GM19023 (cell line): ENCODE measurements around the gene NIPAL1.

Source experiments
- ATAC-seq: cut with Tn5 transposase; IDR thresholded peaks from one replicate; pipeline ENCODE4 v1.9.1; 2021; ENCODE audit warnings: mild to moderate bottlenecking, moderate library complexity; ENCODE audit not compliant: unreplicated experiment

Gene NIPAL1

DNA sequence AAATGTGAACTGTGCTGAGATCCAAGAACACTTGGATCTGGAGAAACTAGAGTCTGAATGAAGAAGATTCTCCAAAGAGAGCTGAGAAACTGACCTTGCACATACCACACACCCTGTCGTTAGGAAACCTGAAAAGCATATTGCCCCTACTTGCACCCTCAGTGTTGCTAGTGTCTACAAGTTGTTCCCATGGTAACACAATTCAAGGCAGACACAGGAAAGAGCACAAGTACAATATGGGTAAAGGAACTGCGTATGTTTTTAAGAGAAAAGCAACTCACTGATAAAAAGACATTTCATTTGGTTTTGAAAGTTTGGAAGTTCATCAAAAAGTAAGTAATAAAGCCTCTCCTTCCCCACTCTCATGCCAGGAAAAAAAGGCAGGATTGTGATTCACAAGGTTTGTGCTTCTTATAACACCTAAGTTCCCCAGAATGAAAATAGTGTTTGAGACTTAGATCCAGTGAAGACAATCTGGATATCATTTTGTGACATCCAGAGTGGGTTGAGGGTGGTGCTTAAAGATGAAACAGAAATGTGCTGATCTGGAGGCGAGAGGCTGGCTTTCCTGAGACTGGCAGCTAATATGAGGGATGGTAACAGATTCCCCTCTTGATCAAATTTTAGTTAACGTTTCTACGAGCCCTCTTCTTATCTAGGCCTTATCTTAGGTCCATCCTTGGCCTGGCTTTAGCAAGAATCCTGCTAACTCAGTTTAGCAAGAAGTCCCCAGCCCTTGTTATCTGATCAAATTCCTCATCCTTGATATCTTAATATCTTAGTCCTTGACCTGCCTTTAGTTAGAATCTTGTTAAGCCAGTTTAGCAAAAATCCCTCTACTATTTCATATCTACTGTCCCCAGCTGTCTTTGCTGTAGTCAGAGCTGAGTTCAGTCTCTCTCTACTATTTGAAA, 42.3 kb downstream of the NIPAL1 start:
- no peak for ATAC-seq

DNA sequence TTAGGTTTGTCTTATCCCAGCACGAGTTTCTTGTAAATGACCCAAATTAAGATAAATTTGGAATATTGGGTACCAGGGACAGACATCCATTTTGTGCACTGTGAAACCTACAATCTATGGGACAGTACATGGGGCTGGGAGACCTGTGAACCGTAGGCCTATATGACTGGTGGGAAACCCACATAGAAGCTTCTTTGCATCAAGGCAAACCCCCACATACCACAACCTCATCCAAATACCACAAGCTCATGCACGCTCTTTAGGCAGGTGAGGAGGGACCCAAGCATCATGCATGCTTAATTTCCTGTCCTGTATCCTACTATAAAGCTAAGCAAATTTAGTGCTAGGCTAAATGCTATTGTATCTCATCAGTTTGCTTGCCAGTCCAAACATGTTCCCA, 47.8 kb downstream of the NIPAL1 start:
- peak; percentile 45 for ATAC-seq

DNA sequence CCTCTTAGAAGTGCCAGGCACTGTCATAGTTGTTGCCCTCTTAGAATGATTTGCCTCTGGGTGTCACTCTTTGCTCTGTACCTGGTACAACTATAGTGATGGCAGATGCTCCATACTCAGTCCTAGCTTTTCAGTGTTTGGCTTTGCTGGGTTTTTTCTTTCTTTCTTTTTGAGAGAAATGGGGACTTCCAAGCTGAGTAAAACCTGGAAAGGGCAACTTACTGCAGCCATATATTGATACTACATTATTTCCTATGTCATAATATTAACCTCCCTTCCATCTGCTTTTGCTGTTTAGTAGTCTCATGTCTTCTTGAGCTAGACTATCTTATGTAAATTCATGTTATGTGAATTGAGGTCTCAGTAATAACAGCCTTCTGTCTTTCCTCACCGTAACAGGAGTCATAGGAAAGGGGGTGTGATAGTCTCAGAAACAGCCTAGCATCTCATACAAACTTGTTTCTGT, 49.0 kb downstream of the NIPAL1 start:
- peak; percentile 59 for ATAC-seq

DNA sequence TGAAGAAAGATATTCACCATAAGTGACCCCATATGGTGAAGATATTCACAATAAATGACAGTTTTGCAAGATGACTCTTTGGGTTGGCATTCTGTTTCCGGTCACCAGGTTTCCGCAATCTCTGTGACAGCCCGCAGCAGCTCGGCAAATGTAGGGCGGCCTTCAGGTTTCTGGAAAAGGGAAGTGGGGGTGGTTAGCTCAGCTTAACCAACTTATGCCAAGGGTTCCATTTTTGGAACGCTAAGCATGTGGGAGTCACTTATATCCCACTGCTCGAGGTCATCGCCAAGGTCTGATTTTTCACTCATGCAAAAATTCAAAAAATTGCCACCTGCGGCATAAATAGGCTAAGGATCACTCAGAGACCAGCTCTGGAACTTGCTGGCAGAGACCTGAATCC, 51.0 kb downstream of the NIPAL1 start:
- no peak for ATAC-seq

DNA sequence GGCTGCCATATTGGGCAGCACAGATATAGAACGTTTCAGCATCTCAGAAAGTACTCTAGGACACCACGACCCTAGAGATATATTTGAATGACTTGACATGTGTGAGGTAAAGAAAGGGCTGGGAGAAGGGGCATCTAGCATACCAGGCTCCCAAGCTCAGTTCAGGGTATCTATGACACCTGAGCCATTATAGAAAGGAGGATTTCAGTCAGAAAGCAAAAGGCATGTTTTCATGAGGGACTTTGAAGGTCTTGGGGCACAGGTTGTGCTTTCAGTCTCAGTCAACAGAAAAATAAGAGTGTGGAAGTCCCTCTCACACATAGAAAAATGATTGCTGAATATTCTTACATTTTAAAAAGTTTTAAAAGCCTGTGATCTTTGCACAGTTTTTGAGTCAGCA, 51.6 kb downstream of the NIPAL1 start:
- no peak for ATAC-seq

DNA sequence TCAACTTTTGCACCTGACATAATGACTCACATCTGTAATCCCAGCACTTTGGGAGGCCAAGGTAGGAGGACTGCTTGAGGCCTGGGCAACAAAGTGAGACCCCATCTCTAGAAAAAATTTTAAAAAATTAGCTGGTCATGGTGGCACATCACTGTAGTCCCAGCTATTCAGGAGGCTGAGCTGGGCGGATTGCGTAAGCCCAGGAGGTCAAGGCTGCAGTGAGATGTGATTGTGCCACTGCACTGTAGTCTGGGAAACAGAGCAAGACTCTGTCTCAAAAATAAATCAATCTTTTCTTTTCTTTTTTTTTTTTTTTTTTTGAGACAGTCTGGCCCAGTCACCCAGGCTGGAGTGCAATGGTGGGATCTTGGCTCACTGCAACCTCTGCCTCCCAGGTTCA, 52.5 kb downstream of the NIPAL1 start:
- ATAC-seq = no peak

DNA sequence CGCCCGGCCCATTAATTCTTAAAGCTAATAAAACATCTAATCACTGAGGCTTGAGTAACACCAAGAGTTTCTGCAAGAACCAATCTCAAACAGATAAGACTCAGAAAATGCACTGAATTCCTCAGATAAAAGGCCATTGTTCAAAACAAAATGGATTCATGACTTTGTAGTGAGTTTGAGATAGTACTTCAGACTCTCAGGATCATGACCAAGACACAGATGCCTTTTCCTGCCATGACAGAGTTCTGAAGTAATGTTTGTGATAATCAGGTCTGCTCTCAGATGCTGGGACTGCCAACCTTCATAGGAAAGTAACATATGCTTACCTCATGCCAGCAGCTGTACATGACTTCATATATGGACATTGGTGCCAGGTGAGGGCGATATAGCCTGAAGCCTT, 54.6 kb downstream of the NIPAL1 start:
- no peak for ATAC-seq

DNA sequence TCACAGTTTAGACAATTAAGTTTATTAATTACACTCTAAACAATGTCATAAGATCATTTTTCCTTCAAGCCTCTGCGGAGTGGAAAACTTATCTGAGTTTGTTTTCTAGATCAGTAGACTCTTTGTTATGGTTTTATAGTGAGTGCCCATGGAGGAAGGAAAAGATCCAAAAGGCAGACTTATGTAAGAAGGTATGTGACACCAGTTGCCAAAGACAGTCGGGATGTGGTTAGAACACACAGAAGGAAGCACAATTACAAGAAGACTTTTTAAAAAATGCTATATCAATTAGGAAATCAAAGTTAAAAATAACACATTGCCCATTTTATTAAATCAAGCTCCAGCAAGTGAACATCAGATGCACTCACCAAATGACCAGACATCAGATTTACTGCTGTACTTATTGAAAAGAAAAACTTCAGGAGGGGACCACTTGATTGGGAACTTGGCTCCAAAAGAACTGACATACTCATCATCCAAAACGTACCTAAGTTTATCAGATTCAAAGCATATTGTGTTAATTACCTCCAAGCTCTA, 57.1 kb downstream of the NIPAL1 start:
- no peak for ATAC-seq

DNA sequence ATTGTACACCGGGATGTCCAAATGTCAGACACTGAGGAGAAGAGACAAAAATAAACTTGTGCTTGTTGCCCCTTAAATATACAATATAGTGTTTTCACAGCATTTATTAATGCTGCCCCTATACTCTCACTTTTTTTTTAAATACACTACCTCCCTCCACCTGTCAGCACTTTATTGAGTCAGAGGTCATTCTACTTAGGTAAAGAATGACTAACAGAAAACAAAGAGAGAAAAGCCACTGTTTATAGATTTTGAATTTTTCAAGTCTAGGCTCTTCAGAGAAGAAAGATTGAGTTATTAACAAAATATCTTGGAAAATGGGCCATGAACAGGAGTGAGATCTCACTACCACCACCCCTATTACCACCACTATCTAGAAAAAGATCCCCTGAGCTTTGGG, 58.1 kb downstream of the NIPAL1 start:
- no peak for ATAC-seq

DNA sequence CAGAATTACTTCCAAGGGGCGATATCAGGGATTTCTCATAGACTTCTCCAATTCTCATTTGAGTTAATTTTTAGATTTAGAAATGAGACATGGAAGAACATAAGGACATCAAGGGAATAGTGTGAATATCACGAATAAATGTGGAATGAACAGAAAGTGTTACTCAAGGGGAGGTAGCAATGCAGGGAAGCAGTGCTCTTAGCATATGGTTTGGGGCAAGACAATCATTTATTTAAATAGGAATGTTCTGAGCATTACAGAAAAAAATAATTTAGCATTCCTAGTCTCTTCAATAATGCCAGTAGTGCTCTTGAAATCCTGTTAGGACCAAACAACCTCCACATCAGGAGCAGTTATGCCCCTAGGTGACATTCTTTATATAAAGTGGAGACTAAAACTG, 61.9 kb downstream of the NIPAL1 start:
- ATAC-seq = no peak

DNA sequence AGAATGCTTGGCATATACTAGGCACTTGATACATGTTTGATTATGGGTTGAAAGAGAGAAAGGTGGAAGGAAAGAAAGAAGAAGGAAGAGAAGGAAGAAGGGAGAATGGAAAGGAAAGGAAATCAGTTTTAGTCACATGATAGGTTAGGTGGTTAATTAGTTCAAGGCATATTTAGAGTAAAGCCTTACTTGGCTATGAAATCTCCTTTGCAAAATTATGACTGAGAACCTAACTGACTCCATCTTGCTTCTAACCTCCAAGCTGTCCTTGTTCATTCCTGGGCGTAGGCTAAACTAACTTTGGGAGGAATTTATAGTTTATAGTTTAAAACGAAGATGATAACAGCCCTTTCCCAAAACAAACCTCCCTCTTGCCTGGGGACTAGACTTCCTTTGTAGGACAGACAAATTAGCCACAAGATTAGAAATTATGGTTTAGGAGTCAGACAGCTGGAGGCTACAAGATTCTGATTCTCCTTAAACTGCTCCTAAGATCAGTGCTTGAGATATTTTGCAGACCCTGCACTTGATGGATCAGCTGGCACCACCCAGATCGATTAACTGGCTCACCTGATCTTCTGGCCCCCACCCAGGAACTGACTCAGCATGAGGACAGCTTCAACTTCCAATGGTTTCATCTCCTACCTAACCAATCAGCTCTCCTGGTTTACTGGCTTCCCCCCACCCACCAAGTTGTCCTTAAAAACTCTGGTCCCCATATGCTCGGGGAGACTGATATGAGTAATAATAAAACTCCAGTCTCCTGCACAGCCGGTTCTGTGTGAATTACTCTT, 62.5 kb downstream of the NIPAL1 start:
- no peak for ATAC-seq

DNA sequence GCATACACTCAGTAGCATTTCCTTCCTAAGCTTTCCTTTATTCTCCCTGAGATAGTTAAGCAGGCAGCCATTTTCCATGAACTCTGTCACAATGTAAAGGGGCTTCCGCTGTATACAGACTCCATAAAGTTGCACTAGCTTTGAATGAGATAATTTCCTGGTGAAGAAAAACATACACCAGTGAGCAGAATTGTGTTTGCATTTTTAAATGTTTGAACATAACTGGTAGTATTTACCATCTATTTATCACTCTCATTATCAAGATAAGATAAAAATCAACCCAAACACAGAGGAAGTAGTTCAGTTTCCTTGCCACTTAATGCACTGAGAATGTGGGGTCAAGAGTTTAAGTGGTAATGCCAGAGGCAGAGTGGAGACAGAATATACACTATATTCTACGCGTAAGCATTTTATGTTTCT, 63.4 kb downstream of the NIPAL1 start:
- ATAC-seq = no peak

DNA sequence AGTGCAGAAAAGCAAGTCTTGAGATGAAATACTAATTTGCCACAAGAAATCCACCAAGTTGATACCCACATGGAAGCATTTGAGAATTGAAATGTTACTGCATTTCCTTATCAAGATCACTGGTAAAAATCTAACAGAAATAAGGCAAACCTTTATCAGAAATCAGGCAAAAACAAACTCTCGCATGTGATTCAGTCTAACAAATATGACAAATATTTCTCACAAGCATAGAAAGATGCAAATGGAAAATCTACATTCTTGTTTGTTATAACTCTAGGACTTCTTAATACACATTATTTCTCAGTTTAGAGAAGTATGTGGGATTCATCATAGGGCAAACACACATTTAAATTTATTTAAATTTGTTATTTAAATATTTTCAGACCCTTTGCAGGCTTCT, 64.6 kb downstream of the NIPAL1 start:
- ATAC-seq = no peak

DNA sequence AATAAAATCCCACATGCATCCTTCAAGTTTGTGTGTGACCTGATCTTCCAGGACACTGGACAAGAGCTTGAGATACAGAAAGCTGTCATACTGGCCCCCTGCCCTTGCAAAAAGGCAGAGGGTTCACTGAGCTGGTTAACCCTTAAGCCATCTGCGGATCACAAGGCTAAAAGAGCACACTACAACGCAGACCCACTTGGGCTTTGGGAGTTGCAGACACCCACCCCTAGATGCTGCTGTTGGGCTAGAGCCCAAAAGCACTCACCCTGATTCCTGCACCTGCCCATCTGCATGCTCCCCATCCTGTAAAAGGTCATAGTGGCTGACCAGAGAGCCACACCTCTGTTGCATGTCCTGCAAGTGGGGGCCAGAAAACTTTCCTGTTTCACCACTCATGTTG, 66.4 kb downstream of the NIPAL1 start:
- ATAC-seq = no peak

DNA sequence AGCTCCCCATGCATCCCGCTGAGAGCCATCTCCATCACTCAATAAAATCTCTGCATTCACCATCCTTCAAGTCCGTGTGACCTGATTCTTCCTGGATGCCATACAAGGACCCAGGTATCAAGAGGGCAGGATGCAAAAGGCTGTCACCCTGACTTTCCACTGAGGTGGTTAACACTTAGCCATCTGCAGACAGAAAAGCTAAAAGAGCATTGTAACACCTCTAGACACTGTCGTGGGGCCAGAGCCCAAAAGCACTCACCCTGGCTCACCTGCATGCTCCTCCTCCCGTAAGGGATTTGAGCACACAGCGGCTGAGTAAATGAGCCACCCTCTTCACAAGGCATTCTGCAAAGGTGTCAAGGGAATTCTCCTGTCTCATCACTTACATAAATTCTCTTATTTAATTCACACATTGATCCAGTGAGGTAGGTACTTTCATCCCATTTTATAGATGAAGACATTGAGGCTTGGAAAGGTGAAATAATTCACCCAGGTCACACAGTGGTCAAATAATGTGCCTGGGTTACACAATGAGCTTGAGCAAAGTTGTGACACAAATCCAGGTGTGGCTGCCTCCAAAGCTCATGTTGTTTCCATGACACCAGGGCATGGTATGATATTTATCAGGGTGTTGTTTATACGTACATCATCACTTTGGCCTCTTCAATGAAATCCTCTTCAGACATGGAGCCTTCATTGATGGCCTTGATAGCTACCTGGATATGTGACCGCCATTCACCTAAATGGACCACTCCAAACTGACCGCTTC, 69.4 kb downstream of the NIPAL1 start:
- ATAC-seq = no peak
